Ovary (tissue), 9 donors: ENCODE measurements around the gene AADACL2. TPM values are rescaled to one million over a fixed set of nuclear protein-coding genes. Genes with fewer than 3 reads are reported as not detected.

ENCODE experiments used
- DNase-seq, 5 donors: peaks; one replicate each; pipeline ENCODE4 v3.0.0-alpha.2; 2019 to 2020
- H3K27ac ChIP-seq, 2 donors: fragments of 200-600 bp; one replicate each; pipeline versions ENCODE4 v1.5.1 to v1.8.0; 2019 to 2022
- H3K27me3 ChIP-seq: fragments of 200-600 bp; one replicate; pipeline ENCODE4 v1.8.0; 2022
- H3K36me3 ChIP-seq: fragments of 200-600 bp; sonication (generic); one replicate; pipeline ENCODE4 v1.5.1; 2019
- H3K4me1 ChIP-seq: one replicate; pipeline ENCODE4 v1.8.1; 2013; ENCODE audit warnings: mild to moderate bottlenecking, moderate library complexity; ENCODE audit not compliant: insufficient read depth
- H3K4me3 ChIP-seq: fragments of 200-600 bp; sonication (generic); one replicate; pipeline ENCODE4 v1.5.1; 2017
- H3K9me3 ChIP-seq, 2 donors: fragments of 200-600 bp in 1 of 2; sonication (generic) in 1 of 2; one replicate each; pipeline versions ENCODE4 v1.5.1 to v1.8.1; 2013 to 2019; ENCODE audit warnings: mild to moderate bottlenecking in 1 of 2, moderate library complexity in 1 of 2
- CTCF ChIP-seq, 3 donors: fragments of 450-650 bp in 2 of 3; fragments of 200-600 bp in 1 of 3; IDR thresholded peaks; one replicate each; pipeline versions ENCODE4 v1.5.1 to v1.8.0; 2016 to 2022; ENCODE audit warnings: antibody characterized with exemption in 3 of 3, mild to moderate bottlenecking in 1 of 3
- EP300 ChIP-seq: sonication (generic); formaldehyde crosslinking; IDR thresholded peaks from one replicate; pipeline ENCODE4 v1.6.1; 2017; ENCODE audit warnings: antibody characterized with exemption
- POLR2A ChIP-seq: fragments of 450-650 bp; IDR thresholded peaks from one replicate; pipeline ENCODE4 v1.6.1; 2017; ENCODE audit warnings: antibody characterized with exemption, mild to moderate bottlenecking, moderate library complexity
- WGBS, 3 donors: extraction: QIAGEN DNeasy Blood & Tissue Kit in 1 of 3; methylation state at CpG; one replicate each; pipeline versions ENCODE4 v1.1.5 to v1.1.7; 2013 to 2017; 5-methylcytosine and 5-hydroxymethylcytosine counted together
- intact Hi-C, 4 donors: fragments of 100-400 bp; cut with DNase I; formaldehyde crosslinking; loops; one replicate each; pipeline versions ENCODE4 v1.11.0 to v1.15.1; 2022 to 2023
- polyA plus RNA-seq, 2 donors: library from polyadenylated mRNA; stranded (reverse); fragments of 200-250 nt in 1 of 2; fragments of 350-450 nt in 1 of 2; fragmentation: Illumina TruSeq in 1 of 2; extraction: RNeasy Lipid Tissue Mini Kit (QIAGEN cat#74804) in 1 of 2; gene quantifications; one replicate each; pipeline ENCODE4 v1.2.3, GENCODE V29; 2013 to 2014
- total RNA-seq, 7 donors: library from RNA; depleted of rRNA in 2 of 7; stranded (reverse); fragments of >200 nt in 2 of 7; fragmentation: NEBNext Ultra II Directional in 3 of 7; extraction: Animal tissue kit (Norgen Biotek cat#: 25700) in 3 of 7; gene quantifications; one replicate each; pipeline versions ENCODE4 v1.1.0 to v1.2.4, GENCODE V29; 2016 to 2023
- donor health status: DM: no; HTN: no; CAD: no; lungs with moderate emphysema.
- donor health status: DM: no; HTN: no; CAD: no.
- donor health status: Bipolar disorder and iron deficiency.
- donor health status: DM: yes; HTN: yes; CAD: no.
- donor health status: DM: no; HTN: no; CAD: no.
- donor health status: DM: yes; HTN: yes; CAD: no.

AADACL2 gene
- total and polyA plus RNA-seq, 9 donors: 0.30 to 2.8 TPM; not detected in 7

GRCh38 chr3:151740581-151740980 lies 6.9 kb downstream of the AADACL2 start:
- TF ChIP-seq CTCF (IDR thresholded peaks at IDR 0.05): no peak
- TF ChIP-seq EP300: no peak
- no peak for TF ChIP-seq POLR2A
- intact Hi-C loops: no loop called here
- 7 to 28% (median 10%) methylated on average over 4 of the region's 4 CpGs for WGBS, 3 donors
- Histone ChIP-seq H3K4me1 (no peaks in the 10 kb centered on the region), H3K27me3 (no peaks in the 10 kb centered on the region), H3K36me3 (no peaks in the 10 kb centered on the region), H3K9me3 (no peaks in the 10 kb centered on the region), H3K4me3 (no peak overlapping the region), H3K27ac (no peak overlapping the region)
- no peak for DNase-seq

- no peaks in the 10 kb centered on the region for H3K36me3 ChIP-seq
- no peaks in the 10 kb centered on the region for H3K27me3 ChIP-seq
- no peak overlapping the region for H3K27ac ChIP-seq
- no peak for DNase-seq
- no peaks in the 10 kb centered on the region for H3K4me1 ChIP-seq
- H3K9me3 ChIP-seq: no peaks in the 10 kb centered on the region
- intact Hi-C loops: no loop called here
- H3K4me3 ChIP-seq: no peak overlapping the region
- 72 to 77% (median 75%) methylated on average over 4 of the region's 4 CpGs for WGBS, 3 donors
- TF ChIP-seq EP300 (no peak), CTCF (IDR thresholded peaks at IDR 0.05) (no peak), POLR2A (no peak)
These were observed 10.1 kb downstream of the AADACL2 start for GRCh38 chr3:151743855-151744254.

GRCh38 chr3:151750181-151750580 lies 16.5 kb downstream of the AADACL2 start:
- H3K4me3 ChIP-seq: no peak overlapping the region
- 83 to 84% (median 84%) methylated on average over 6 of the region's 6 CpGs for WGBS, 3 donors
- TF ChIP-seq EP300: no peak
- intact Hi-C loops: no loop called here
- no peaks in the 10 kb centered on the region for H3K4me1 ChIP-seq
- H3K9me3 ChIP-seq: no peaks in the 10 kb centered on the region
- DNase-seq: no peak
- H3K36me3 ChIP-seq: no peaks in the 10 kb centered on the region
- no peaks in the 10 kb centered on the region for H3K27me3 ChIP-seq
- H3K27ac ChIP-seq: no peak overlapping the region

GRCh38 chr3:151750678-151751077 lies 17.0 kb downstream of the AADACL2 start:
- no peak for TF ChIP-seq POLR2A
- TF ChIP-seq CTCF (IDR thresholded peaks at IDR 0.05): no peak
- no peak overlapping the region for H3K4me3 ChIP-seq
- WGBS, 3 donors: 88 to 93% (median 88%) methylated on average over 2 of the region's 2 CpGs

GRCh38 chr3:151751161-151751560 lies 17.4 kb downstream of the AADACL2 start:
- intact Hi-C loops: no loop called here
- no peak for DNase-seq
- WGBS, 3 donors: 2 to 18% (median 14%) methylated on average over 1 of the region's 1 CpG

More at GRCh38 chr3:151750678-151751077, 17.0 kb downstream of the AADACL2 start:
- Histone ChIP-seq H3K4me1 (no peaks in the 10 kb centered on the region), H3K27me3 (no peaks in the 10 kb centered on the region), H3K36me3 (no peaks in the 10 kb centered on the region), H3K9me3 (no peaks in the 10 kb centered on the region), H3K27ac (no peak overlapping the region)
- intact Hi-C loops: no loop called here
- DNase-seq: no peak

GRCh38 chr3:151753846-151754245 lies 20.1 kb downstream of the AADACL2 start:
- DNase-seq: no peak
- Histone ChIP-seq H3K4me3 (no peak overlapping the region), H3K4me1 (no peaks in the 10 kb centered on the region), H3K27me3 (no peaks in the 10 kb centered on the region), H3K9me3 (no peaks in the 10 kb centered on the region), H3K27ac (no peak overlapping the region), H3K36me3 (no peaks in the 10 kb centered on the region)
- TF ChIP-seq CTCF (IDR thresholded peaks at IDR 0.05) (no peak), EP300 (no peak), POLR2A (no peak)
- intact Hi-C loops: no loop called here
- WGBS, 3 donors: 78 to 98% (median 92%) methylated on average over 4 of the region's 4 CpGs

More at GRCh38 chr3:151751161-151751560, 17.4 kb downstream of the AADACL2 start:
- Histone ChIP-seq H3K4me1 (no peaks in the 10 kb centered on the region), H3K36me3 (no peaks in the 10 kb centered on the region), H3K4me3 (no peak overlapping the region), H3K27ac (no peak overlapping the region), H3K27me3 (no peaks in the 10 kb centered on the region), H3K9me3 (no peaks in the 10 kb centered on the region)
- TF ChIP-seq POLR2A: no peak
